Peyer's patch (tissue), 4 donors: ENCODE results near the gene SLC25A13.

ENCODE experiments used
- CTCF ChIP-seq, 6 experiments: fragments of 450-650 bp in 4 of 6; fragments of 200-600 bp in 2 of 6; sonication (generic) in 1 of 6; IDR thresholded peaks; one replicate each; pipeline ENCODE4 v1.5.1; 2017 to 2019; ENCODE audit warnings: antibody characterized with exemption in 6 of 6, mild to moderate bottlenecking in 3 of 6, moderate library complexity in 1 of 6
- POLR2A ChIP-seq, 2 donors: fragments of 450-650 bp; IDR thresholded peaks; one replicate each; pipeline ENCODE4 v1.5.1; 2017; ENCODE audit warnings: antibody characterized with exemption in 2 of 2, mild to moderate bottlenecking in 2 of 2, moderate library complexity in 2 of 2

GRCh38 chr7:96241855-96242254, 80.0 kb downstream of the SLC25A13 start:
- TF ChIP-seq CTCF (IDR thresholded peaks at IDR 0.05): no peak
- TF ChIP-seq POLR2A (IDR thresholded peaks at IDR 0.05): no peak
